GM18951 (cell line): ENCODE data around the gene USH2A.

Source experiments
- POLR2A ChIP-seq: IDR thresholded peaks from 4 replicates; pipeline ENCODE4 v1.6.1; 2011; ENCODE audit warnings: mild to moderate bottlenecking; ENCODE audit not compliant: insufficient read length, insufficient read depth; ENCODE audit errors: extremely low read depth
- in situ Hi-C: fragments of 300-500 bp; cut with MboI; formaldehyde crosslinking; loops from one replicate; pipeline ENCODE4 v1.12.0; 2022; ENCODE audit warnings: low sequenced_read_pairs, mixed read lengths, inconsistent platforms; ENCODE audit not compliant: unreplicated experiment

The USH2A gene

DNA sequence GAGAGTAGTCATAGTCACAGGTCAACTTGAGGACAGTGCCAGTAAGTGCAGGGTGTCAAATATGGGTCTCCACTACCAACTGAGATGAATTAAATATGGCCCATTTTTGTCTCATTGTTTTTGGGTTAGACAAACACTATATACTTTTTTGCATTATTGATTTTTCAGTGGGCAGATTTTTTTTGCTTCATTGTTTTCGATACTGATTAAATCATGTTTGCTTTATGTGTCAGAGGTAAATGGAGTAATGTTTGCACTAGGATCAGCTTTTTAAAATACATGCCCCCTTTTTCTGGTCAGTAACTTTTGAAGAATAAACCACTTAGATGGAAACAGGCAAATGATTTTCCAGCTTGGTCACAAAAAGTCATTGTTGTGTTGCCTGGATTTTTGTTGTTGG, 199.0 kb downstream of the USH2A start:
- in situ Hi-C loops = no loop called here
- TF ChIP-seq POLR2A = no peak

DNA sequence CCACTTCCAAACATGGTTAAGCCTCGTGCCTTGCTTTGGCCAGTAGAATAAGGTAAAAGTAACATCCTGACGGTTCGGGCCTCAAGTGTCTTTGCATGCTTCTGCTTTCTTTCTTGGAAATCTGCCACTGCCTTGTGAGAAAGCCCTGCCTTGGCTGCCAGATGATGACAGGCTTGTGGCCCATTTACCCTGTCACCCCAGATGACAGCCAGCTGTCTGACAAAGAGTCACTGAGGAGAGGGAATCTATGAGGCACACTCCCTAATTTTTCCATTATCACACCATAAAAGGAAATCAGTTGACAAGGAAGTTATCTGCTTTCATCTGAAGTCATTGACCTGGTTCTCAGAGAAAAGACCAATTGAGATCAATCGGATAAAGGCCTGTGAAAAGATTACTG, 199.8 kb downstream of the USH2A start:
- in situ Hi-C loops = no loop called here

DNA sequence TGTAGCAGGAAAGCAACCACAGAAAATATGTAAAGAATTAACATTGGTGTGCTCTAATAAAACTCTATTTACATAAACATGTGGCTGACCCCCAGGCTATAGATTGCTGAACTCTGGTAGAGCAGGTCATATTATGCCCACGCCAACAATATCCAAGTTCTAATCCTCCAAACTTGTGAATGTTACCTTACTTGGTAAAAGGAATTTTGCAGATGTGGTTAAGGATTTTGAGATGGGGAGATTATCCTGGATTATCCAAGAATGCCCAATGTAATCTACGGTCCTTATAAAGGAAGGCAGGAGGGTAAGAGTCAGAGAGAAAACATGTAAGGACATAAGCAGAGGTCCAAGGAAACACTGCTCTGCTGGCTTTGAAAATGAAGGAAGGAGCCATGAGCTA, 201.0 kb downstream of the USH2A start:
- TF ChIP-seq POLR2A = no peak
- in situ Hi-C loops = no loop called here

More for the DNA sequence above, 199.8 kb downstream of the USH2A start:
- no peak for TF ChIP-seq POLR2A

DNA sequence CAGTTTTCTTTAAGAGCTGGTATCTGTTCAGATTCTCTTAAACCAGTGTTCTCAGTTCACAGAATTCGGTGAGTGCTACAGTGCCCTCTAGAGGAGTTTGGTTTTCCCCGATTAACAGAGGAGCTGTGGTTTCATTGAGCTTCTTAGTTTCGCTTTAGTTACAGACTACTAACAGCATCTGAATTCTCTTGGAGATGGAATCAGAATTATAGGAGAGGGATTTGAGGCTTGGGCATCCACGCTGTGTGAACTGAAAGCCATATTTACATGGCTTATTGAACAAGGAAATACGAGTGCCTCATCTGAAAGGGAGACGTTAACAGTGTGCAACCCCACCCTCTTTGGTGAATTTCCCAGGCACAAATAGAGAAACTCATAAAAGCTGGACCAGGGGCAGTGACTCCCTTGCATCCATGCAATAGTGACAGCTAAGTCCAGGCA, 202.0 kb downstream of the USH2A start:
- TF ChIP-seq POLR2A = no peak
- in situ Hi-C loops = no loop called here

DNA sequence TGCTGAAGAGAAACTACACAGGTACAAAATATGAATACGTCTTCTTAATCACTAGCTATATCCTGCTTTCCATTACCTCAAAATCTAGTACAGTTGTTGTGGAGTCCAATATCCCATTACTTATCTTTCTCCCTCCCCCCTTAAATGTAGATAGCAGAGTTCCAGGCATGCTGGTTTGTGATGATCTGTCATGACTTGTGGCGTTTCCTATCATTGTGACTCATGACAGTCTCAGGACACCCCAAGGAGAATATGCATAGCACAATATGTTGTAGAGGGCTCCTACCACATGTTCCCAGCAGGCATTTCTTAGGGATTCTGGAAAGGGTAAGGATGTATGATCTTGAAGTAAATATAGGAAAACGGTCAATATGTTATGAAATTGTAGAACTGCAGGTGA, 206.9 kb downstream of the USH2A start:
- in situ Hi-C loops = no loop called here

DNA sequence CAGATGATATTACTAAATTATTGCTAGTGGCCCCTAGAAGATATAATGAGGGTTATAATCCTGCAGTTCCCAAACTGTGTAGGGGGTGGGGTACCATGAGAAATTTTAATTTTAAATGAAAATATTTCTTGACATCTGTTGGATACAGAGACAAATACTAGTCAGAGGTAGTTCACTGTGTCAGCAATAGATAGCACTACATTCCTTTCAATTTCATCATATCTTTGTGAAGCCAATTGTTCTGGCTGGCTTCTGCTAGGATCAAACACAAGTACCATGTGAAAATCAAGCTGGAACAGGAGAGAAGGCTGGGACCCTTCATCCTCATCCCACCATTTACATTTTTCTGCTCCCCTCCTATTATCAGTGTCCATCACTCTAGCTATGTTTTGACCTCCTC, 208.1 kb downstream of the USH2A start:
- in situ Hi-C loops = no loop called here
- no peak for TF ChIP-seq POLR2A

More for the DNA sequence above, 206.9 kb downstream of the USH2A start:
- TF ChIP-seq POLR2A = no peak

DNA sequence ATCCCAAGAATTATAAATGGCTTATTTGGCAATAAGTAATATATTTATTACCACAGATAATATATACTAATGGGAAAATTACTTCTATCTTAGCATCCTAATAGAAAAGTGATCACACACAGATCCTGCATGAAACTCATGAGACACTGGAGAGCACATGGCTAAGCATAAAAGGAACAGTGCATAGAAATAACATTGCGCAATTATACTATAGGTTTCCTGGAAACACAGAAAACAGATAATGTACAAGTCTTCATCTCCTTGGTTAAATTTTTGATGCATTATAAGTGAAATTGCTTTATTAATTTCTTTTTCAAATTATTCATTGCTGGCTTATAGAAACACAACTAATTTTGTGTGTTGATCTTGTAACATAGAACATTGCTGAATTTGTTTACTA, 210.4 kb downstream of the USH2A start:
- in situ Hi-C loops = no loop called here
- no peak for TF ChIP-seq POLR2A

DNA sequence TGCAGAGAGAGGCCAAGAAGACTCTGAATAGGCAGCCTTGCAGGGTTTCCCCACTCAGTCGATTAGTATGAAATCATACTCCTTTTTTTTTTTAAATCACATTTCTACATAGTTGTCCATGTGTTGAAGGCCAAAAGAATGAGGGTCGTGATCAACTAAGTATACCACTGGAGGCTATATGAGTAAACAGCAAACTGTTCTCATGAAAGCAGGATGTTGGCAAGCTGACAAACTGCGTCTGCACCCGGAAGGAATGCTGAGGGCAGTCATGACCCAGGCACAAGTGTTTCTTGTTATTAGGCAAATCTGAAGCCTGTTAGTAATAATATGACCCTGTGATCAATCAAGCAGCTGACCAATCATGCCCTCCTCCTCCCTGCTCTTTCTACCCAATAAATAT, 213.2 kb downstream of the USH2A start:
- in situ Hi-C loops = no loop called here

DNA sequence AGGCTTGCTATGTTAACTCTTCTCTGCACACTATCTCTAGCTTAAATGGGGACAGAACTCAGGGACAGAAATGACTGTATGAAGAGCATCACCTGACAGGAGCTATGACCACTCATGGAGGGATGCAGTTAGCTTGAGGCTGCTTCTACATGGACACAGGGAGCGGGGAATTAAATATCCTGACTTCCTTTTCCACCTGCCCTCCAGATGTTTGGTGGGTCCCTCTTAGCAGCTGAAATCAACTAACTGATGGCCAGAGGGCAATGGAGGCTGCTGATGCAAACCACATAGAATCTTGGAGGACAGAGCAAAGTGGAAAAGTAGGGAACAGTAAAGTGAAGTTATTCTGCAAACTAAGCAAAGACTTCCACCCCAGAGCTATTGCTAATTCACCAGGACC, 214.1 kb downstream of the USH2A start:
- no peak for TF ChIP-seq POLR2A
- in situ Hi-C loops = no loop called here

More for the DNA sequence above, 213.2 kb downstream of the USH2A start:
- TF ChIP-seq POLR2A = no peak

DNA sequence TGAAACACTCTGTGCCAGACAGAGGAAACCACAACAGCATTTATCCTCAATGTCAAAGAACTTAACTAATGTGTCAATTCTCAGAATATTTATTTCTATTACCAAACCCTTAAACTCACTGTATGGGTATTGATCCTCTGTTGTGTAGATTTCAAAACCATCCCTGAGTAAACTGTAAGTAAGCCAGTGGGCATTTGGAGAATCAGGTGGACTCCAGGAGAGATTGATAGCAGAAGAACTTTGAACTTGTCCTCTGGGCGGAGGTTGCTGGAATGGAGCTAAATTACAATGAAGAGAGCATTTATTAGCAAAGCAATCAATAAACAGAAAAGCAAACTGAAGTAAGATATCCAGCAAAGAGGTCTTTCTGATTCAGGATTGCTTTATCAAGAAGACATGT, 216.1 kb downstream of the USH2A start:
- in situ Hi-C loops = no loop called here
- no peak for TF ChIP-seq POLR2A

DNA sequence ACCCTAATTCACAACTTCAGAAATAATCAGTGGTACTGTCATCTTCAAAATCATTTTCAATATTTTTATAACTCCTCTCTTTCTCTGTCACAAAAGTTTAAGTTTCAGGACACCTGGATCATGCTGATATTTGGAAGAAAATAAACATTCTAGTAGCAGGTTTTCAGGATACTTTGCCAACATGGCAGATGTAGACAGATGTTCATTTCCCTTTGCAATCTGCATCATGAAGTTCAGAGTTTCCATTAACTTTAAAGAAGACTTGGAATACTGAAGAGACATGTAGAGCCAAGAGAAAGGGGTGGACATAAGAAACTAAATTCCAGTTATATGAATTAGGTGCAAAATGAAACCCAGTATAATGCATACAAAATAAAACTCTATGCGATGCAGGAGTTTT, 218.1 kb downstream of the USH2A start:
- in situ Hi-C loops = no loop called here
- TF ChIP-seq POLR2A = no peak

DNA sequence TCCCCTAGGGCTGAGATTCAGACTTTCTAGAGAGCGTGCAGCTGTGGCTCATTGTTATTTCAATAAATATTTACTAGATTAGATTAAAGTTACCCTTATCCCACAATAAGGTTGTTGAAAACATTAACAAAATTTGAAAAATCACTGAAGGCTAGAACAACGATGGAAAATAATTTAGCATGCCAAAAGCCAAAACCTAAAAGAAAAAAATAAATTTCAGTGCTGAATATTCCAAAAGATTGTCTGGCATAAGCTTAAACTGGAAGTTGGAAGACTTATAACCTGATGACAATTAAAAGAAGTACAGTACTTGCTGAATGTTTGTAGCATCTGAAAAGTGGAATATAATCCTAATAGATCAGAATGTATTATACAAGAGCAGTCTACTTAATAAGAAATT, 221.3 kb downstream of the USH2A start:
- in situ Hi-C loops = no loop called here
- no peak for TF ChIP-seq POLR2A

DNA sequence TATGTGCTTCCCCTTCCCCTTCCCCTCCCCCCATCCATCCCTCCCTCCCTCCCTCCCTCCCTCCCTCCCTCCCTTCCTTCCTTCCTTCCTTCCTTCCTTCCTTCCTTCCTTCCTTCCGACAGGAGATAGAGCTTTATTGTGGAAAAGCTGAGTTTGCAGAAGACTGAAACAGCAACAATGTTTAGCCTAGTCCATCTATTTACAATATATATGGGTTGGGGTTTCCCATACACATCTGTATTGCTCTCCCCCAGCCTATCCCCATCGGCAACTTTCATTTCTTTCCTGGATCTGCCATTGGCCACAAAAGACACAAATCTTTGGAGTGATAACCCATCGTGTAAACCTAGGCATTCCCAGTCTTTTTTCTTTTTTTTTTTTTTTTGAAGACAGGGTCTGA, 222.3 kb downstream of the USH2A start:
- in situ Hi-C loops = no loop called here
- TF ChIP-seq POLR2A = no peak

DNA sequence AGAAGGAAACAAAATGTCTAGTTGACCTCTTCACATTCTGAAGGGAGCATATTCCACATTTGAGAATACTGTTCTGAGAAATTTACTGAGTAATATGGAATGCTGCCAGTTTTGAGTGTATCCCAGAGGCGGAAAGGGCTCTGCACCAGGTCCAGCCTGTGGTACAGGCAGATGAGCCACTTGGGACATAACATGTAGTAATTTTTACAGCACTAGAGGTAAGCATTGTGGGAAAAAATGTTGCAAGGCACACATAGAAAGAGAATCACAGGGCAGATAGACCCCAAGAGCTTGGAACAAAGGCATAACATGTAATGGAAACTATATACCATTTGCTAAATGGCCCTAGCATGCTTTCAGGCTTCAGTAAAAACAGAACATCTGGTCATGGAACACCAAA, 228.5 kb downstream of the USH2A start:
- in situ Hi-C loops = no loop called here
- no peak for TF ChIP-seq POLR2A

DNA sequence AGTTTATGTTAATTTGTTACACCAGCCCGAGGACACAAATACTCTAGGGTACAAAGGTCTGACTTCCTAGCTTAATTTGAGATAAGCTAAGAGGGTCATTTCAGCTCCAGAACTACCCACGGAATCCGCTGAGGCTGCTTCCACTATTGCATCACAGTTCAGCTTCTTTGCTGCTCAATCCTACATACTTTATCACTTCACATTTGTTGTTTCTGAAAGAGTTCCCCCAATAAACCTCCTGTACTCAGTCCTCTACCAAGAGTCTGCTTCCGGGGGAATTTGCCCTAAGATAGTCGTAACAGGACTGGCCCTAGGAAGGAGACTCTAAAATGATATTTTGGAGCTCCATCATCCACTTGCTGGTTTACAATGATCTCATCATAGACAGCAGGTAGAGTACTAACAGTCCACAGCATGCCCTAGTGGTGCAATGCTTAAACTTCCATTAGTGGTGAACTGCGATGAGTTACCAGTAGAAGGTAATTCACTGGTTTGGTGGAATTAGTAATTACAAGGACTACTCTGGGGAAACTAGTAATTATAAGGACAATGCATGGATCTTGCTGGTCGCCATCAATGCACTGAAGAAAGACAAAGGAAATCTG, 229.3 kb downstream of the USH2A start:
- in situ Hi-C loops = no loop called here
- TF ChIP-seq POLR2A = no peak
